HCT116 (cell line): ENCODE results near the gene TUBB1. TPM values are rescaled to one million over a fixed set of nuclear protein-coding genes. Genes with fewer than 3 reads are reported as not detected.

Experiments used
- ATAC-seq: fragments of 200-7000 bp; cut with Tn5 transposase; 2 replicates; pipeline ENCODE4 v1.9.1; 2020; ENCODE audit warnings: mild to moderate bottlenecking, moderate library complexity
- BruUV-seq: library from RNA; stranded (reverse); fragments of 400-500 nt; replicated peaks from 2 replicates; lab custom pipeline; 2021; lab: Mats Ljungman, UMichigan
- CTCF ChIA-PET: fragments of 300-600 bp; sonication (Branson Sonifier 250); formaldehyde crosslinking; loops from one replicate; lab custom pipeline; 2021; ENCODE audit warnings: antibody characterized with exemption; lab: Charles Lee
- POLR2A ChIA-PET: fragments of 300-600, 350-600 bp; sonication (Branson Sonifier 250); formaldehyde crosslinking; loops from one replicate; lab custom pipeline; 2021; ENCODE audit warnings: antibody characterized with exemption; lab: Charles Lee
- RAD21 ChIA-PET, 2 experiments: fragments of 300-600 bp; sonication (Branson Sonifier 250); formaldehyde crosslinking; loops; one replicate each; lab custom pipeline; 2023; ENCODE audit warnings: low total read pairs in 2 of 2; ENCODE audit not compliant: uncharacterized antibody in 2 of 2, unreplicated experiment in 2 of 2, low non-redundant PET in 1 of 2; lab: Charles Lee
- DNase-seq: peaks from one replicate; pipeline ENCODE4 v3.0.0-alpha.2; 2010; ENCODE audit warnings: low read depth, low spot score
- H2AFZ ChIP-seq: fragments of 200-600 bp; shearing (Covaris generic), sonication (generic); 2 replicates; pipeline ENCODE4 v1.6.1; 2017; ENCODE audit warnings: low read depth, mixed run types, mixed read lengths, antibody characterized with exemption, low read length; ENCODE audit not compliant: poor library complexity, severe bottlenecking
- H3K27ac ChIP-seq: 2 replicates; pipeline ENCODE4 v1.5.1; 2012; ENCODE audit warnings: low read depth, low read length
- H3K27me3 ChIP-seq: fragments of 200-600 bp; sonication (generic); 2 replicates; pipeline ENCODE4 v1.6.1; 2016; ENCODE audit warnings: mixed run types, low read length, mixed read lengths; ENCODE audit not compliant: insufficient read depth
- H3K36me3 ChIP-seq, 2 experiments: fragments of 200-500 bp in 1 of 2; fragments of 200-600 bp in 1 of 2; sonication (Bioruptor generic) in 1 of 2; sonication (generic) in 1 of 2; 2 replicates each; pipeline versions ENCODE4 v1.5.1 to v1.6.1; 2014 to 2016; ENCODE audit warnings: low read length in 2 of 2, inconsistent platforms in 1 of 2, mixed read lengths in 1 of 2, mixed run types in 1 of 2; ENCODE audit not compliant: insufficient read depth in 2 of 2, control insufficient read depth in 1 of 2
- H3K4me1 ChIP-seq, 2 experiments: fragments of 200-600 bp in 1 of 2; sonication (generic) in 1 of 2; 2 replicates each; pipeline versions ENCODE4 v1.5.1 to v1.6.1; 2012 to 2017; ENCODE audit warnings: low read length in 2 of 2, inconsistent platforms in 1 of 2, mild to moderate bottlenecking in 1 of 2, mixed read lengths in 1 of 2, mixed run types in 1 of 2, moderate library complexity in 1 of 2; ENCODE audit not compliant: insufficient read depth in 2 of 2, control insufficient read depth in 1 of 2
- H3K4me2 ChIP-seq: fragments of 200-600 bp; sonication (generic); 2 replicates; pipeline ENCODE4 v1.6.1; 2017; ENCODE audit warnings: mixed run types, low read length, mixed read lengths
- H3K4me3 ChIP-seq, 2 experiments: fragments of 200-600 bp in 1 of 2; sonication (generic) in 1 of 2; replicated peaks in 1 of 2; 2 replicates each; pipeline ENCODE4 v1.5.1; 2011 to 2016; ENCODE audit warnings: low read length in 2 of 2, control low read depth in 1 of 2, low read depth in 1 of 2, mild to moderate bottlenecking in 1 of 2, mixed read lengths in 1 of 2, mixed run types in 1 of 2
- H3K79me2 ChIP-seq: fragments of 200-600 bp; sonication (generic); 2 replicates; pipeline ENCODE4 v1.6.1; 2017; ENCODE audit warnings: mild to moderate bottlenecking, mixed run types, low read length, moderate library complexity, mixed read lengths; ENCODE audit not compliant: insufficient read depth
- H3K9ac ChIP-seq: fragments of 200-600 bp; sonication (generic); 2 replicates; pipeline ENCODE4 v1.6.1; 2016; ENCODE audit warnings: low read length, mixed read lengths
- H3K9me2 ChIP-seq: fragments of 200-600 bp; sonication (generic), shearing (Covaris generic); 2 replicates; pipeline ENCODE4 v1.6.1; 2017; ENCODE audit warnings: mixed run types, mild to moderate bottlenecking, moderate library complexity; ENCODE audit not compliant: insufficient read depth
- H3K9me3 ChIP-seq, 2 experiments: fragments of 200-500 bp in 1 of 2; fragments of 200-600 bp in 1 of 2; sonication (Bioruptor generic) in 1 of 2; sonication (generic) in 1 of 2; 2 replicates each; pipeline ENCODE4 v1.6.1; 2014 to 2017; ENCODE audit warnings: low read length in 2 of 2, mixed read lengths in 2 of 2, inconsistent platforms in 1 of 2, low read depth in 1 of 2, mild to moderate bottlenecking in 1 of 2, mixed run types in 1 of 2, moderate library complexity in 1 of 2; ENCODE audit not compliant: control insufficient read depth in 1 of 2, insufficient read depth in 1 of 2
- H4K20me1 ChIP-seq: fragments of 200-600 bp; sonication (generic), shearing (Covaris generic); 2 replicates; pipeline ENCODE4 v1.6.1; 2017; ENCODE audit warnings: mixed run types, mild to moderate bottlenecking, moderate library complexity; ENCODE audit not compliant: insufficient read depth
- CBX3 ChIP-seq: IDR thresholded peaks from 2 replicates; pipeline ENCODE4 v1.6.1; 2012; ENCODE audit warnings: low read depth
- CEBPB ChIP-seq: IDR thresholded peaks from 2 replicates; pipeline ENCODE4 v1.6.1; 2012; ENCODE audit warnings: low read depth
- CTCF ChIP-seq, 3 experiments: fragments of 200-600 bp in 1 of 3; sonication (generic) in 1 of 3; IDR thresholded peaks in 2 of 3; conservative IDR thresholded peaks in 1 of 3; 2 replicates each; pipeline ENCODE4 v1.5.1; 2012 to 2017; ENCODE audit warnings: low read depth in 2 of 3, low read length in 2 of 3, antibody characterized with exemption in 1 of 3, borderline replicate concordance in 1 of 3, control low read depth in 1 of 3, mild to moderate bottlenecking in 1 of 3, mixed read lengths in 1 of 3, mixed run types in 1 of 3, moderate library complexity in 1 of 3; ENCODE audit not compliant: insufficient read depth in 1 of 3
- EGR1 ChIP-seq: IDR thresholded peaks from 2 replicates; pipeline ENCODE4 v1.6.1; 2012; ENCODE audit warnings: low read depth
- ELF1 ChIP-seq: IDR thresholded peaks from 2 replicates; pipeline ENCODE4 v1.6.1; 2012; ENCODE audit warnings: low read depth, borderline replicate concordance
- EZH2 ChIP-seq: fragments of 200-600 bp; sonication (generic); IDR thresholded peaks from 2 replicates; pipeline ENCODE4 v1.6.1; 2017; ENCODE audit warnings: antibody characterized with exemption, mixed run types
- EZH2phosphoT487 ChIP-seq: fragments of 200-600 bp; IDR thresholded peaks from 2 replicates; pipeline ENCODE4 v1.6.1; 2018; ENCODE audit warnings: antibody characterized with exemption, borderline replicate concordance
- FOSL1 ChIP-seq: IDR thresholded peaks from 2 replicates; pipeline ENCODE4 v1.6.1; 2012; ENCODE audit warnings: low read depth
- JUND ChIP-seq: IDR thresholded peaks from 2 replicates; pipeline ENCODE4 v1.6.1; 2012
- POLR2AphosphoS5 ChIP-seq: IDR thresholded peaks from 2 replicates; pipeline ENCODE4 v1.6.1; 2011; ENCODE audit warnings: mild to moderate bottlenecking, low read depth, low read length, moderate library complexity
- RAD21 ChIP-seq: IDR thresholded peaks from 2 replicates; pipeline ENCODE4 v1.6.1; 2012; ENCODE audit warnings: low read depth, mild to moderate bottlenecking
- SIN3A ChIP-seq: IDR thresholded peaks from 2 replicates; pipeline ENCODE4 v1.6.1; 2012; ENCODE audit warnings: low read depth
- SP1 ChIP-seq: IDR thresholded peaks from 2 replicates; pipeline ENCODE4 v1.6.1; 2012; ENCODE audit warnings: low read depth
- SRF ChIP-seq: IDR thresholded peaks from 2 replicates; pipeline ENCODE4 v1.6.1; 2012; ENCODE audit warnings: low read depth
- ZBTB33 ChIP-seq: IDR thresholded peaks from 2 replicates; pipeline ENCODE4 v1.6.1; 2011; ENCODE audit warnings: mild to moderate bottlenecking, low read length, moderate library complexity; ENCODE audit not compliant: insufficient replicate concordance; ENCODE audit errors: extremely low read depth
- intact Hi-C: fragments of 100-400 bp; cut with micrococcal nuclease; formaldehyde crosslinking; loops from 2 replicates; pipeline ENCODE4 v1.10.0; 2022
- total RNA-seq: library from RNA; stranded (reverse); gene quantifications from one replicate; pipeline ENCODE4 v1.2.1, GENCODE V29; 2021; ENCODE audit not compliant: unreplicated experiment

The TUBB1 gene
- total RNA-seq, 1 experiment from 2014 or later = not detected

- Histone ChIP-seq H3K9me3 (no peaks in the 10 kb centered on the region), H2AFZ (no peak overlapping the region), H3K4me1 (peaks cover 15 to 24% of the 10 kb centered on the region in 2 experiments), H4K20me1 (no peaks in the 10 kb centered on the region), H3K9ac (no peak overlapping the region), H3K36me3 (peaks cover 31 to 48% of the 10 kb centered on the region in 2 experiments), H3K4me3 (no peak overlapping the region), H3K4me2 (no peak overlapping the region), H3K9me2 (no peaks in the 10 kb centered on the region), H3K79me2 (peaks cover 75% of the 10 kb centered on the region), H3K27ac (no peak overlapping the region), H3K27me3 (no peaks in the 10 kb centered on the region)
- ATAC-seq = no peak
- intact Hi-C loops = loop anchor here (10.0 kb wide), 1 partner anchor 144 kb away; no protein-coding TSS in a partner anchor
- CTCF ChIA-PET = no interaction called here
- TF ChIP-seq ZBTB33 (no peak), POLR2AphosphoS5 (no peak), SP1 (no peak), ELF1 (no peak), JUND (no peak), EZH2phosphoT487 (no peak), CTCF (IDR thresholded peaks at IDR 0.05 in 2 of 3, conservative IDR thresholded peaks at IDR 0.05 in 1 of 3; ENCODE audit: borderline replicate concordance in 1 of 3, insufficient read depth in 1 of 3, low read depth in 2 of 3, low read length in 2 of 3) (no peak), RAD21 (no peak), SRF (no peak), EGR1 (no peak), CBX3 (no peak), FOSL1 (no peak), EZH2 (no peak), SIN3A (no peak), CEBPB (no peak)
- RAD21 ChIA-PET = no interaction called here
- BruUV-seq = no TSS peak
- DNase-seq = no peak
- POLR2A ChIA-PET = no interaction called here
Observed at GRCh38 chr20:59039233-59039632, 20.0 kb downstream of the TUBB1 start.
